HG02973 (cell line): ENCODE data around the gene MTHFS.
"Not testable (repeated sequence)": the region's sequence is repeated elsewhere in the genome, so short reads cannot be mapped to it uniquely, and the experiment has no call there.

Source experiments
- ATAC-seq: cut with Tn5 transposase; IDR thresholded peaks from one replicate; pipeline ENCODE4 v1.9.1; 2021; ENCODE audit warnings: moderate library complexity; ENCODE audit not compliant: unreplicated experiment

MTHFS gene

DNA sequence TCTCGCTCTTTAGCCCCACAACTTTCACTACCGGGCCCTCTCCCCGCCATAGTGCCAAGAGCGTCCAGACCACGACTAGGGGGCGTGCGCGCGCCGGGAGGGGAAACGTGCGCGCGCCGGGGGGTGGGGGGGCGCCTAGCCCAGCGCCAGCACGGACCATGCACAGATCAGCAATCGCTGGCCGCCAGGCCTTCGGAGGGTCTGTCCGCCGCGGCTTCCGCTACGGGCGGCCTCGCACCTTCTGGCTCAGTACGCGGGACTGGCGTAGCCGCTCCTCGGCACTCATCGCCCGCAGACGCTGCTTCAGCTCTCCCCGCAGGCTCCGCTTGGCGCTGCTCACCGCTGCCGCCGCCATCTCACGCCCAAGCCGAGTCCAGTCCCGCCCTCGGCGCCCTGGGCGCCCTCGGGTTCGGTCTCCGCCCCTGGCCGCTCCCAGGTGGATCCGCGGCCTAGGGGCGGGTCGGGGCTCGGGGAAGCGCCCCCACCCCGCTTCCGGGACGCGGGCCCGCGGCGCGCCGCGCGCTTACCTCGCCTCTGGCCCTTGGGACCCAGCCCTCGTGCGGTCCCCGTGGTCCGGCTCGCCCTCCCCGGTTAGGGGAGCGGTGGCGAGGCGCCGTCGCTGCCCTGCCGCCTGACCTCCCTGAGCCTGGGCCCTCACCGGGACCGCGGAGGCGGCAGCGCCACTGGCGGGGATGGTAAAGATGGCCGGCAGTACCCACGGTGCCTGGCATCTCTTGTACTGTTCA is at the start of gene MTHFS:
Gene MTHFS (minus strand): TSS at position 381 of the 746 bp plus-strand sequence. CDS start 26 bp downstream, at position 355.
- ATAC-seq = peak; percentile 70

DNA sequence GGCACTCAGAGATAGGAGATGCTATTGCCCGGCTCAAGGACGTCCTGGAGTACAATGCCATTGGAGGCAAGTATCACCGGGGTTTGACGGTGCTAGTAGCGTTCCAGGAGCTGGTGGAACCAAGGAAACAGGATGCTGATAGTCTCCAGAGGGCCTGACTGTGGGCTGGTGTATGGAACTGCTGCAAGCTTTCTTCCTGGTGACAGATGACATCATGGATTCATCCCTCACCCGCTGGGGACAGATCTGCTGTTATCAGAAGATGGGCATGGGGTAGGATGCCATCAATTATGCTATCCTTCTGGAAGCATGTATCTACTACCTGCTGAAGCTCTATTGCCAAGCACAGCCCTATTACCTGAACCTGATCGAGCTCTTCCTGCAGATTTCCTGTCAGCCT is 47.8 kb upstream of the MTHFS start:
- ATAC-seq = no peak

DNA sequence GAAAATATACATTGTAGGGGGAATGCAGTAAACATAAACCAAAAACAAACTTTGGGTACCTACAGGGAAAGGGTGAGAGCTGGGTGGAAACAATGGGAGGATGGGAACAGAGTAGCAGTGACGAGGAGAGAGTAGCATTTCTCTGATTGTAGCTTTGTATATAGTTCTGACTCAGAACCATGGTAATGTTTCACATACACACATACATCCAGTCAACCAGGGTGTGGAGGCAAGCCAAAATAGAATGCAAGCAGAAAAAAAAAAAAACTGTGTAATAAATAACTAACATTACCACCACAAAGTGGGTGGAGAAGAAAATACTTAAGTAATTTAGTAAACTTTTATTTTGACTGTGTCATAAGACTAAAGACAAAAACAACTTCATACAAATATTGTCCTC is 47.0 kb upstream of the MTHFS start:
- peak; percentile 82 for ATAC-seq

- ATAC-seq = no peak
These were observed 46.1 kb upstream of the MTHFS start for GRCh38 chr15:79942741-79943481.

- ATAC-seq = no peak
These were observed 42.6 kb upstream of the MTHFS start for GRCh38 chr15:79939399-79939798.

GRCh38 chr15:79938143-79938542 is 41.3 kb upstream of the MTHFS start:
- no peak for ATAC-seq

GRCh38 chr15:79935556-79936201 is 38.9 kb upstream of the MTHFS start:
- ATAC-seq = not testable (repeated sequence)

- no peak for ATAC-seq
These were observed 36.4 kb upstream of the MTHFS start for GRCh38 chr15:79933231-79933630.

GRCh38 chr15:79932447-79932846 is 35.6 kb upstream of the MTHFS start:
- no peak for ATAC-seq

- no peak for ATAC-seq
These were observed 33.7 kb upstream of the MTHFS start for GRCh38 chr15:79930516-79930915.

- ATAC-seq = no peak
These were observed 32.6 kb upstream of the MTHFS start for GRCh38 chr15:79929412-79929811.

- not testable (repeated sequence) for ATAC-seq
These were observed 29.3 kb upstream of the MTHFS start for GRCh38 chr15:79926116-79926515.

DNA sequence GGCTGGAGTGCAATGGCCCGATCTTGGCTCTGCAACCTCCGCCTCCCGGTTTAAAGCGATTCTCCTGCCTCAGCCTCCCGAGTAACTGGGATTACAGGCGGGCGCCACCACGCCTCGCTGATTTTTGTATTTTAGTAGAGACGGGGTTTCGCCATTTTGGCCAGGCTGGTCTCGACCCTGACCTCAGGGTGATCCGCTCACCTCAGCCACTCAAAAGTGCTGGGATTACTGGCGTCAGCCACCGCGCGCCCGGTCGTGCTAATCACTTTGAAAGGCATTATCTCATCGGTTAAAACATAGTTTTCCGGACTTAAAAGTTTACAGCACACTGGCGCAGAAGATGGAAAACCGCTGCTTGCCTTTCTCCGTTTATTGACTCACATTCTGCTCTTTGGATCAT is 27.6 kb upstream of the MTHFS start:
- no peak for ATAC-seq

DNA sequence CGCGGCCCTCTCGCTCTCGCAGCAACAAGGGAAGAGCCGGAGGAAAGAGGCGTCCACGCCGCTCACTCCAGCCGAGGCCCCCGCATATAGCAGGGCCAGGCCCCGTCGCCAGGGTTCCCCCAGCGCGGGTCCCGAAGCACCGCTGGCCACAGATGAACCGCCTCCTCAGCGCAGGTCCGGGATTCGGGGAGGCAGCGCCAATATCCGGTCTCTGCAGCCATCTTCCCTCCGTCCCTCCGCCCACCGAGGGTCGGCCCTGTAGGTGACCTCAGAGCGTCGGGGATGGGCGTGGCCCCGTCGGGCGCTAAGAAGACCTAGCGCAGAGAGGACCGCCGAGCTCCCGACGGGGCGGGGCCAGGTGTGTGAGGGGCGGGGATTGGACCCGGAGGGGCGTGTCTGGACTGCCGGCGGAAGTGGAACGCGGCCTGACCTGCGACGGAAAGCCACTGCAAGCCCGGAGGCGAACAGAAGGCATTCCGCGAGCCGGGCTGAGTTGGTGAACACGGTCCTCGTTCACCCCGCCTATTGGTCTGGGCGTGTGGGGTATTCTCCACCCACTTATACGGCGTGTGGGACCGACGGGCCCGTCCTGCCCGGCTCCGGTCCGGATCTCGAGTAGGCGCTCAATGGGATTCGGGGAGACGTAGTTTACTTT is 26.8 kb upstream of the MTHFS start:
- ATAC-seq = peak; percentile 96

GRCh38 chr15:79923079-79923514 is 26.3 kb upstream of the MTHFS start:
- ATAC-seq = peak; percentile 40

DNA sequence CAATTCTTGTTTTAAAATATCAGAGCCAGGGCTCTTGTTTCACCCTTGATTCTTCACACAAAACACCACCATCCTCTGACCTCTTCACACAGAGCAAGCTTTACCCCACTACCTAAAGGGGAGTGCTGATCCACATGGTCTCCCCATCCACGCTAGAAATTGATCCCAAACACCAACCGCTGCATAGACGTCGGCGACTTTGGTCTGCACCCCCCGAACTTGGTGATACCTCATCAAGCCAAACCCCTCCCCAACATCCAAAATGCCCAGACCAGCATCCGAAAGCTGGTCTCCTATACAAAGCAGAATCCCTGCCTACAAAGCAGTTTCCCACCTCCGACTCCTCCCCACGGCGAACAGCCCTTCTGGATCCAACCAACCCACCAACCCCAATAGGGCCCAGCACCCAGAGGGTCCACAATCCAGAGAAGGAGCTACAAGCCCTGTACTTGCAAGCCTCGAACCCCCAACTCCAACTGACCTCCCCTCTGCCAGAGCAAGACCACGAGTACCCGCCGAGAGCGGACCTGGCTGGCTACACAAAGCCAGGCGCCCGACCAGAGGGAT is 25.8 kb upstream of the MTHFS start:
- no peak for ATAC-seq

DNA sequence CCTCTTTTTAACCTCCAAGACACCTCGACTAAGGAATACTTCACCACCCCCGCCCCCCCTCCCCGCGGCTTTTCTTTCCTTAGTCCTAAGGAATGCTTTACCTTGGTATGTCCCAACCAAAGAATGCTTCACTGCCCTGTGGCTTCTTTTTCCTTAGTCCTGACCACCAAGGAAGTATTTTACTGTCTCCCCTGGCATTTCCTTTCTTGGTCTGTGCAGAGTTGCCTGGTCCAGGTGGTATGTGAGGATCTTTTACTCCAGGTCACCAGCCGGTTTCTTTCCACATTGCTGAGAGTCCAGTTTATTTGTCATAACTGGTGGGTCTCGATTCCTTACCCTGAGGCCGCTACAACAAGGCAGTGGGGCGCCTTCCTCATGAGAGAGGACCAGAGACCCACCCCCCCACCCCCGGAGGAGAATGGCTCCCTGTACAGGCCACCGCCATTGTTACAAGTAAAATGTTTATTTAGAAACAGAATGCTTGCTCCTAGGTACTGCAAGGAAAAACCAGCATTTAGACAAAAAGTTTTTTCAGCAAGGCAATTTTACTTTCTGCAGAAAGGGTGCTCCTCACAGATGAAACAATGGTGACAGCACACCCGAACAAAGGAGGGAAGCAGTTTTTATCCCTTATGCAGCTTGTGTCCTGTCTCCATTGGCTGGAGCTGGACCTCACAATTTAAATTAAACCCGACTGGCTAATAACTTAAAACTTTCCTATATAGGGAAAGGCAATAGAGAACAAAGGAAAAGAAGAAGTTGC is 23.1 kb upstream of the MTHFS start:
- no peak for ATAC-seq

GRCh38 chr15:79919090-79919748 is 22.4 kb upstream of the MTHFS start:
- ATAC-seq = no peak

DNA sequence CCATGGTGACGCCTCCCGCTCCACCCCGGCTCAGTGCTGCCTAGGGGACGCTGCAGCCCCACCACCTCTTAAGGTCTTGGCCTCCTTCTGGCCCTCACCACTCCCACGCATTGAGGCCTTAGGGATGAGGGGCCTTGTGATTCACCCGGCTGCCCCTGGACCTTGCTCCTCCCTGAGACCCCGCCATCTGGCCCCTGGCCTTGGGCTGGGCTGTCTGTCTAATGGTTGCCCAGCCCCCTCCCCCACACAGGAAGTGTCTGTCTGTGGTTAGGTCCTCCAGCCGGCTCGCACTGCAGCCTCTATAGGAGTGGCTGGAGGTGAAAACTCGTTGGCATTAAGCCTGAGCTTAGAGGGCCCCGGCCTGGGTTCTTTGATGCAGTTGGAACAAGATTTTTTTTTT is 21.5 kb upstream of the MTHFS start:
- ATAC-seq = no peak
